Fibroblast of pulmonary artery (primary cell): ENCODE measurements around the gene LRRC8C.
"Not testable (repeated sequence)": the region's sequence is repeated elsewhere in the genome, so short reads cannot be mapped to it uniquely, and the experiment has no call there.

Experiments used
- DNase-seq: peaks from one replicate; pipeline ENCODE4 v3.0.0-alpha.2; 2010; ENCODE audit warnings: low read depth
- H3K4me3 ChIP-seq: replicated peaks from 2 replicates; pipeline ENCODE4 v1.5.1; 2011; ENCODE audit warnings: low read depth, mild to moderate bottlenecking, control low read depth, low read length, moderate library complexity
- CTCF ChIP-seq: IDR thresholded peaks from 2 replicates; pipeline ENCODE4 v1.5.1; 2011; ENCODE audit warnings: mild to moderate bottlenecking, control low read depth, low read length, inconsistent platforms; ENCODE audit errors: missing control alignments

Gene LRRC8C

GRCh38 chr1:89624314-89624713, 8.6 kb upstream of the LRRC8C start:
- no peak for DNase-seq
- TF ChIP-seq CTCF = no peak
- H3K4me3 ChIP-seq = no peak overlapping the region

- no peak for DNase-seq
- H3K4me3 ChIP-seq = no peak overlapping the region
- no peak for TF ChIP-seq CTCF
Measured at GRCh38 chr1:89624715-89625323, 8.1 kb upstream of the LRRC8C start.

- TF ChIP-seq CTCF = no peak
- DNase-seq = no peak
- no peak overlapping the region for H3K4me3 ChIP-seq
Measured at GRCh38 chr1:89627596-89627962, 5.3 kb upstream of the LRRC8C start.

- H3K4me3 ChIP-seq = no peak overlapping the region
- no peak for TF ChIP-seq CTCF
- DNase-seq = no peak
Measured at GRCh38 chr1:89629146-89629545, 3.8 kb upstream of the LRRC8C start.

GRCh38 chr1:89629600-89629999, 3.3 kb upstream of the LRRC8C start:
- not testable (repeated sequence) for DNase-seq

GRCh38 chr1:89630048-89630447, 2.9 kb upstream of the LRRC8C start:
- DNase-seq = no peak
- no peak overlapping the region for H3K4me3 ChIP-seq
- peak; percentile 2 for TF ChIP-seq CTCF

More at GRCh38 chr1:89629600-89629999, 3.3 kb upstream of the LRRC8C start:
- H3K4me3 ChIP-seq = not testable (repeated sequence)

- H3K4me3 ChIP-seq = peak overlapping the region; percentile 82
- no peak for TF ChIP-seq CTCF
- DNase-seq = no peak
Measured at GRCh38 chr1:89631816-89632656, 884 bp upstream of the LRRC8C start.
